LNCAP (cell line): ENCODE results near the gene PRKAB1.

ENCODE experiments used
- TF ChIP-seq, protein P1 (sequence below): fragments of 450-650 bp; IDR thresholded peaks from 2 replicates; pipeline ENCODE4 v1.5.1; 2017; ENCODE audit warnings: mild to moderate bottlenecking

Gene PRKAB1

GRCh38 chr12:119710965-119711551 is 43.1 kb downstream of the PRKAB1 start:
- TF ChIP-seq, protein P1, sequence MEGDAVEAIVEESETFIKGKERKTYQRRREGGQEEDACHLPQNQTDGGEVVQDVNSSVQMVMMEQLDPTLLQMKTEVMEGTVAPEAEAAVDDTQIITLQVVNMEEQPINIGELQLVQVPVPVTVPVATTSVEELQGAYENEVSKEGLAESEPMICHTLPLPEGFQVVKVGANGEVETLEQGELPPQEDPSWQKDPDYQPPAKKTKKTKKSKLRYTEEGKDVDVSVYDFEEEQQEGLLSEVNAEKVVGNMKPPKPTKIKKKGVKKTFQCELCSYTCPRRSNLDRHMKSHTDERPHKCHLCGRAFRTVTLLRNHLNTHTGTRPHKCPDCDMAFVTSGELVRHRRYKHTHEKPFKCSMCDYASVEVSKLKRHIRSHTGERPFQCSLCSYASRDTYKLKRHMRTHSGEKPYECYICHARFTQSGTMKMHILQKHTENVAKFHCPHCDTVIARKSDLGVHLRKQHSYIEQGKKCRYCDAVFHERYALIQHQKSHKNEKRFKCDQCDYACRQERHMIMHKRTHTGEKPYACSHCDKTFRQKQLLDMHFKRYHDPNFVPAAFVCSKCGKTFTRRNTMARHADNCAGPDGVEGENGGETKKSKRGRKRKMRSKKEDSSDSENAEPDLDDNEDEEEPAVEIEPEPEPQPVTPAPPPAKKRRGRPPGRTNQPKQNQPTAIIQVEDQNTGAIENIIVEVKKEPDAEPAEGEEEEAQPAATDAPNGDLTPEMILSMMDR: no peak

DNA sequence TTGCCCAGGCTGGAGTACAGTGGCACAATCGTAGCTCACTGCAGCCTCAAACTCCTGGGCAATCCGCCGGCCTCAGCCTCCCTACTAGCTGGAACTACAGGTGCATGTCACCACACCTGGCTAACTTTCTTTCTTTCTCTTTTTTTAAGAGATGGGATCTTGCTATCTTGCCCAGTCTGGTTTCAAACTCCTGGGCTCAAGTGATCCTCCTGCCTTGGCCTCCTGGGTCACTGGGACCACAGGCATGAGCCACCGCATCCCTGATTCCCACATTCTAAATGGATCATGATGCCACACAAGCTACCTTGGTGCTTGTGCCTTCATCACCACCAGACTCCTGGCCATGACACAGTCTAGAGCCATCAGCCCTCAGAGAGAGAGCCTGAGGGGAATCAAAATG is 43.8 kb downstream of the PRKAB1 start:
- TF ChIP-seq, protein P1: no peak

GRCh38 chr12:119712721-119713120 is 44.8 kb downstream of the PRKAB1 start:
- TF ChIP-seq, protein P1: no peak

GRCh38 chr12:119713551-119714031 is 45.7 kb downstream of the PRKAB1 start:
- TF ChIP-seq, protein P1: no peak

DNA sequence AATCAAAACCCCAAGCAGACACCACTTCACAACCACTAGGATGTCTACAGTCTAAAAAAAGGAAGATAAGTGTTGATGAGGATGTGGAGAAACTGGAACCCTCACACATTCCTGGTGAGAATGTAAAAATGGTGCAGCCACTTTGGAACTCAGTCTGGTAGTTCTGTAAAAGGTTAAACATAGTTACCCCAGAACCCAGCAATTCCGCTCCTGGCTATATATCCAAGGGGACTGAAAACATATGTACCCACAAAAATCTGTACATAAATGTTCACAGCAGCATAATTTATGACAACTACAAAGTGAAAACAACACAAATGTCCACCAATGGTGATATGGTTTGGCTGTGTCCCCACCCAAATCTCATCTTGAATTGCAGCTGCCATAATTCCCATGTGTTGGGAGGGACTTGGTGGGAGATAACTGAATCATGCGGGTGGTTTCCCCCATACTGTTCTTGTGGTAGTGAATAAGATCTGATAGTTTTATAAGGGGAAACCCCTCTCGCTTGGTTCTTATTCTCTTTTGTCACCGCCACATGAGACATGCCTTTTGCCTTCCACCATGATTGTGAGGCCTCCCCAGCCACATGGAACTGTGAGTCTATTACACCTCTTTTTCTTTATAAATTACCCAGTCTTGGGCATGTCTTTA is 46.8 kb downstream of the PRKAB1 start:
- TF ChIP-seq, protein P1: no peak

- TF ChIP-seq, protein P1: no peak
These were observed 47.3 kb downstream of the PRKAB1 start for GRCh38 chr12:119715268-119715620.

GRCh38 chr12:119718141-119718540 is 50.2 kb downstream of the PRKAB1 start:
- TF ChIP-seq, protein P1: no peak
